ENCODE measurements around the gene ATP8B1. TPM values are rescaled to one million over a fixed set of nuclear protein-coding genes. Genes with fewer than 3 reads are reported as not detected.

Gene ATP8B1
- total RNA-seq, 4 donors from 2014 or later: 120 to 321 (median 252) TPM

GRCh38 chr18:57621246-57621604 lies 181.9 kb downstream of the ATP8B1 start:
- peaks cover 0 to 24% (median 16%) of the 10 kb centered on the region in 4 donors for H3K4me1 ChIP-seq
- TF ChIP-seq EP300 (IDR thresholded peaks at IDR 0.05; ENCODE audit: low read depth) (no peak), POLR2A (IDR thresholded peaks at IDR 0.05) (no peak)
- peaks cover 0 to 14% (median 0%) of the 10 kb centered on the region in 4 donors for H3K36me3 ChIP-seq
- no peaks in the 10 kb centered on the region for H3K27me3 ChIP-seq
- peak overlapping the region; percentile 82 to 97 (median 87) for H3K4me3 ChIP-seq
- no peak for DNase-seq
- in situ Hi-C loops (cut with MboI; ENCODE audit: low pct_ligation_motif_present in 1 of 4, low pct_unique_long_range_greater_than_20kb in 1 of 4, low sequenced_read_pairs in 3 of 4) (loop anchor here in 1 of 4 donors (10.0 kb wide), 1 partner anchor 424 kb away; the partner anchor contains the start of gene NEDD4L), intact Hi-C loops (cut with DNase I; ENCODE audit: low total_unique reads) (no loop called here)
- no peaks in the 10 kb centered on the region for H3K9me3 ChIP-seq
- WGBS, 2 donors (ENCODE audit: low coverage in 1 of 2): 0% methylated on average over 8 to 19 of the region's 20 CpGs
- H3K27ac ChIP-seq: peak overlapping the region; percentile 91 to 97 (median 96)

DNA sequence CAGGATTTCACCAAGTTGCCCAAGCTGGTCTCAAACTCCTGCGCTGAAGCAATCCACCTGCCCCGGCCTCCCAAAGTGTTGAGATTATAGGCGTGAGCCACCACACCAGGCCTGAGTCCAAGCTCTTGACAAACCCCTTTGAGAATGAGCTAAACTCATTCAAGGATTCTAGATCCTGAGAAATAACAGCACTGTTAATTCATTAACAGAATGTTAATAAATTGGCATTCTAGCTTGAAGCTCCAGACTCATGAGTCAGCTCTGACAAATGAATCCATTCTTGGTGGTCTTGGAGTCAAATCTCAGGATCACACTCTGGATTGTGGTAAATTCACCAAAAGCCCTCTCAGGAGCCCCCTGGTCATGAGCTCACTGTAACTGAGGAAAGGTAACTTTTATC lies 183.2 kb downstream of the ATP8B1 start:
- Histone ChIP-seq H3K9me3 (no peaks in the 10 kb centered on the region), H3K4me3 (peak overlapping the region in 1 of 4 donors; percentile 97), H3K4me1 (peaks cover 0 to 24% (median 16%) of the 10 kb centered on the region in 4 donors), H3K27ac (no peak overlapping the region), H3K27me3 (no peaks in the 10 kb centered on the region), H3K36me3 (peaks cover 0 to 26% (median 5%) of the 10 kb centered on the region in 4 donors)
- no peak for TF ChIP-seq POLR2AphosphoS5 (IDR thresholded peaks at IDR 0.05)
- in situ Hi-C loops (cut with MboI; ENCODE audit: low pct_ligation_motif_present in 1 of 4, low pct_unique_long_range_greater_than_20kb in 1 of 4, low sequenced_read_pairs in 3 of 4): loop anchor here in 1 of 4 donors (10.0 kb wide), 1 partner anchor 425 kb away; the partner anchor contains the start of gene NEDD4L
- 97% methylated on average over 3 of the region's 3 CpGs; no CpG with 5 or more reads in 1 of the 2 donors for WGBS, 2 donors (ENCODE audit: low coverage in 1 of 2)
- intact Hi-C loops (cut with DNase I; ENCODE audit: low total_unique reads): no loop called here
- no peak for DNase-seq

DNA sequence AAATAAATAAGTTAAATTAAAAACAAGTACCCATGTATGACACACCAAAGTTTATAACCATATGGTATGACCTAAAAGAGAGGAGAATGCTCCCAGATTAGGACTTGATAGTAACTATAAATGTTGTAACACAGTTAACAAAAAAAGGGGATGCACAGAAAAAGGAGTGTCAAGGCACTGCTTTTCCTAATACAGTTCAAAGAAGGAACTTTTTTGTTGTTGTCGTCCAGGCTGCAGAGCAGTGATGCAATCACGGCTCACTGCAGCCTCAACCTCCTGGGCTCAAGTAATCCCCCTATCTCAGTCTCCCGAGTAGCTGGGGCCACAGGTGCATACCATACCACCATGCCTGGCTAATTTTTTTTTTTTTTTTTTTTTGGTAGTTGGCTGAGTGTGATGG lies 184.2 kb downstream of the ATP8B1 start:
- Histone ChIP-seq H3K27me3 (no peaks in the 10 kb centered on the region), H3K27ac (no peak overlapping the region), H3K4me1 (peaks cover 0 to 24% (median 16%) of the 10 kb centered on the region in 4 donors), H3K9me3 (no peaks in the 10 kb centered on the region), H3K36me3 (peaks cover 0 to 36% (median 10%) of the 10 kb centered on the region in 4 donors), H3K4me3 (no peak overlapping the region)
- in situ Hi-C loops (cut with MboI; ENCODE audit: low pct_ligation_motif_present in 1 of 4, low pct_unique_long_range_greater_than_20kb in 1 of 4, low sequenced_read_pairs in 3 of 4): no loop called here
- intact Hi-C loops (cut with DNase I; ENCODE audit: low total_unique reads): no loop called here
- 81 to 85% methylated on average over 3 of the region's 3 CpGs for WGBS, 2 donors (ENCODE audit: low coverage in 1 of 2)
- no peak for TF ChIP-seq POLR2AphosphoS5 (IDR thresholded peaks at IDR 0.05)
- TF ChIP-seq, protein P1, sequence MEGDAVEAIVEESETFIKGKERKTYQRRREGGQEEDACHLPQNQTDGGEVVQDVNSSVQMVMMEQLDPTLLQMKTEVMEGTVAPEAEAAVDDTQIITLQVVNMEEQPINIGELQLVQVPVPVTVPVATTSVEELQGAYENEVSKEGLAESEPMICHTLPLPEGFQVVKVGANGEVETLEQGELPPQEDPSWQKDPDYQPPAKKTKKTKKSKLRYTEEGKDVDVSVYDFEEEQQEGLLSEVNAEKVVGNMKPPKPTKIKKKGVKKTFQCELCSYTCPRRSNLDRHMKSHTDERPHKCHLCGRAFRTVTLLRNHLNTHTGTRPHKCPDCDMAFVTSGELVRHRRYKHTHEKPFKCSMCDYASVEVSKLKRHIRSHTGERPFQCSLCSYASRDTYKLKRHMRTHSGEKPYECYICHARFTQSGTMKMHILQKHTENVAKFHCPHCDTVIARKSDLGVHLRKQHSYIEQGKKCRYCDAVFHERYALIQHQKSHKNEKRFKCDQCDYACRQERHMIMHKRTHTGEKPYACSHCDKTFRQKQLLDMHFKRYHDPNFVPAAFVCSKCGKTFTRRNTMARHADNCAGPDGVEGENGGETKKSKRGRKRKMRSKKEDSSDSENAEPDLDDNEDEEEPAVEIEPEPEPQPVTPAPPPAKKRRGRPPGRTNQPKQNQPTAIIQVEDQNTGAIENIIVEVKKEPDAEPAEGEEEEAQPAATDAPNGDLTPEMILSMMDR (IDR thresholded peaks at IDR 0.05): no peak
- no peak for TF ChIP-seq EP300 (IDR thresholded peaks at IDR 0.05; ENCODE audit: low read depth)
- no peak for TF ChIP-seq POLR2A (IDR thresholded peaks at IDR 0.05)
- DNase-seq: no peak

DNA sequence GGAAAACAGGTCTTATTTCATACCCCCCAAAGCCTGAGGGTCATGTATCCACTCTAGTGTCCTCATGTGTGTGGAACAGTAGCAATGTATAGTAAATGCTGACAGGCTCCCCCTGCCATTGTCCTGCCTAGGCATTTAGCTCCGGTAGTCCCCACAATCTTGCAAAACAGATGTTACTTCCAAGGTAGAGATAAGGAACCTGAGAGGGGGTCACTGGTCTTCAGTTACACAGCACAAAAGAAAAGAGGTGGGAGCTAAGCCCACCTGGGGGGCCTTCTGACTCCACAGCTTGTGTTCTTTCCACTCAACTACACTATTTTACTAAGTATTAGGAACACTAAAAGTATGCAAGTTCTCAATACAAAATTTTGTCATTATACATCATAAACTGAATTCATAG lies 199.2 kb downstream of the ATP8B1 start:
- DNase-seq: no peak
- in situ Hi-C loops (cut with MboI; ENCODE audit: low pct_ligation_motif_present in 1 of 4, low pct_unique_long_range_greater_than_20kb in 1 of 4, low sequenced_read_pairs in 3 of 4): no loop called here
- Histone ChIP-seq H3K27ac (no peak overlapping the region), H3K27me3 (no peaks in the 10 kb centered on the region), H3K36me3 (peaks cover 0 to 84% (median 44%) of the 10 kb centered on the region in 4 donors), H3K4me1 (no peaks in the 10 kb centered on the region), H3K9me3 (no peaks in the 10 kb centered on the region), H3K4me3 (no peak overlapping the region)
- intact Hi-C loops (cut with DNase I; ENCODE audit: low total_unique reads): no loop called here
- TF ChIP-seq POLR2A (IDR thresholded peaks at IDR 0.05): no peak
- TF ChIP-seq, protein P1 (IDR thresholded peaks at IDR 0.05): no peak
- no peak for TF ChIP-seq POLR2AphosphoS5 (IDR thresholded peaks at IDR 0.05)
- TF ChIP-seq EP300 (IDR thresholded peaks at IDR 0.05; ENCODE audit: low read depth): no peak
- 80% methylated on average over 1 of the region's 1 CpG; no CpG with 5 or more reads in 1 of the 2 donors for WGBS, 2 donors (ENCODE audit: low coverage in 1 of 2)

Small RNA genes lying within 50 kb of the gene (small RNA-seq; reads per million reads assigned to genes)
- 0 reads per million in 4 donors for gene RNU6-742P

Other genes with a start within 250 kb of the ATP8B1 start
- 10 to 100 TPM in 3 of 4 donors, 1 to 10 TPM in 1; 9.6 to 36.0 (median 28.3) TPM for gene FECH, start 216.6 kb downstream of the ATP8B1 start, total RNA-seq
- gene NARS1, start 181.5 kb downstream of the ATP8B1 start, total RNA-seq: 100 to 1,000 TPM in 2 of 4 donors, 10 to 100 TPM in 2; 80.8 to 186 (median 129) TPM
- gene NEDD4L, start 240.9 kb upstream of the ATP8B1 start, total RNA-seq: 100 to 1,000 TPM; 217 to 773 (median 305) TPM

All from transverse colon (tissue), 4 donors.